Activated CD4-positive, alpha-beta T cell treated with anti-CD3 and anti-CD28 coated beads for 36 hours (primary cell): ENCODE data around the gene PRIMA1. TPM values are rescaled to one million over a fixed set of nuclear protein-coding genes. Genes with fewer than 3 reads are reported as not detected.

ENCODE experiments used
- ATAC-seq: fragments of 200-7000 bp; cut with Tn5 transposase; one replicate; pipeline ENCODE4 v1.10.0; 2021; ENCODE audit warnings: mild to moderate bottlenecking, moderate library complexity
- CTCF ChIA-PET: fragments of 350-600 bp; sonication (Branson Sonifier 250); formaldehyde crosslinking; loops from one replicate; lab custom pipeline; 2021; ENCODE audit warnings: antibody characterized with exemption; lab: Charles Lee
- POLR2A ChIA-PET: fragments of 350-600 bp; sonication (Branson Sonifier 250); formaldehyde crosslinking; loops from one replicate; lab custom pipeline; 2021; ENCODE audit warnings: antibody characterized with exemption, inconsistent platforms; lab: Charles Lee
- DNase-seq: peaks from one replicate; pipeline ENCODE4 v3.0.0-alpha.2; 2020
- H3K27ac Mint-ChIP-seq: one replicate; pipeline ENCODE4 v1.8.0; 2021; ENCODE audit warnings: mixed read lengths
- H3K27me3 Mint-ChIP-seq: one replicate; pipeline ENCODE4 v1.8.0; 2021; ENCODE audit warnings: mixed read lengths
- H3K36me3 Mint-ChIP-seq: one replicate; pipeline ENCODE4 v1.8.0; 2021; ENCODE audit warnings: low read depth, mixed read lengths
- H3K4me1 Mint-ChIP-seq: one replicate; pipeline ENCODE4 v1.8.0; 2021; ENCODE audit warnings: mixed read lengths
- H3K4me3 Mint-ChIP-seq: one replicate; pipeline ENCODE4 v1.8.0; 2021; ENCODE audit warnings: mild to moderate bottlenecking, moderate library complexity, mixed read lengths
- H3K9me3 Mint-ChIP-seq: one replicate; pipeline ENCODE4 v1.8.0; 2021; ENCODE audit warnings: low read depth, mixed read lengths
- intact Hi-C, 2 experiments: fragments of 100-400 bp; cut with DNase I in 1 of 2; cut with micrococcal nuclease in 1 of 2; formaldehyde crosslinking; loops; one replicate each; pipeline versions ENCODE4 v1.14.2 to v1.15.1; 2022 to 2024; cut with DNase I, micrococcal nuclease
- total RNA-seq, 2 experiments: library from RNA; stranded (reverse); gene quantifications; one replicate each; pipeline ENCODE4 v1.2.3, GENCODE V29; 2021

PRIMA1 gene
- total RNA-seq, 2 experiments from 2014 or later, result not detected

GRCh38 chr14:93705513-93706156 is 82.7 kb downstream of the PRIMA1 start:
- no peak overlapping the region for H3K27ac Mint-ChIP-seq
- no peaks in the 10 kb centered on the region for H3K36me3 Mint-ChIP-seq
- H3K4me1 Mint-ChIP-seq, result no peaks in the 10 kb centered on the region
- no peak for ATAC-seq
- no peak overlapping the region for H3K4me3 Mint-ChIP-seq
- CTCF ChIA-PET, result no interaction called here
- peaks cover 15% of the 10 kb centered on the region for H3K27me3 Mint-ChIP-seq
- intact Hi-C loops, result no loop called here
- no peak for DNase-seq
- POLR2A ChIA-PET, result no interaction called here
- H3K9me3 Mint-ChIP-seq, result peaks cover 5% of the 10 kb centered on the region

GRCh38 chr14:93703941-93704340 is 84.3 kb downstream of the PRIMA1 start:
- no peak overlapping the region for H3K27ac Mint-ChIP-seq
- no peak overlapping the region for H3K4me3 Mint-ChIP-seq
- DNase-seq, result no peak
- ChIA-PET CTCF (no interaction called here), POLR2A (no interaction called here)
- H3K36me3 Mint-ChIP-seq, result no peaks in the 10 kb centered on the region
- H3K27me3 Mint-ChIP-seq, result peaks cover 17% of the 10 kb centered on the region
- intact Hi-C loops, result no loop called here
- ATAC-seq, result no peak
- H3K9me3 Mint-ChIP-seq, result peaks cover 10% of the 10 kb centered on the region
- H3K4me1 Mint-ChIP-seq, result no peaks in the 10 kb centered on the region

GRCh38 chr14:93702946-93703345 is 85.3 kb downstream of the PRIMA1 start:
- no peak for ATAC-seq
- H3K4me3 Mint-ChIP-seq, result no peak overlapping the region
- H3K27me3 Mint-ChIP-seq, result peaks cover 17% of the 10 kb centered on the region
- peaks cover 12% of the 10 kb centered on the region for H3K9me3 Mint-ChIP-seq
- H3K27ac Mint-ChIP-seq, result no peak overlapping the region
- H3K4me1 Mint-ChIP-seq, result no peaks in the 10 kb centered on the region
- H3K36me3 Mint-ChIP-seq, result no peaks in the 10 kb centered on the region
- intact Hi-C loops, result no loop called here
- CTCF ChIA-PET, result interaction anchor here (0.7 to 1.3 kb wide), 2 partner anchors 22 to 31 kb away, joined by 3 to 4 read pairs; no protein-coding TSS in a partner anchor
- DNase-seq, result no peak
- POLR2A ChIA-PET, result no interaction called here

- intact Hi-C loops, result no loop called here
- Mint-ChIP-seq H3K9me3 (peaks cover 12% of the 10 kb centered on the region), H3K36me3 (no peaks in the 10 kb centered on the region), H3K27me3 (peaks cover 17% of the 10 kb centered on the region), H3K4me3 (no peak overlapping the region), H3K4me1 (no peaks in the 10 kb centered on the region), H3K27ac (no peak overlapping the region)
- ChIA-PET POLR2A (no interaction called here), CTCF (no interaction called here)
- DNase-seq (no peak), ATAC-seq (no peak)
These were observed 86.7 kb downstream of the PRIMA1 start for GRCh38 chr14:93701562-93701961.

GRCh38 chr14:93700928-93701327 is 87.4 kb downstream of the PRIMA1 start:
- no peak for ATAC-seq
- Mint-ChIP-seq H3K4me3 (no peak overlapping the region), H3K4me1 (no peaks in the 10 kb centered on the region), H3K27me3 (peaks cover 17% of the 10 kb centered on the region), H3K36me3 (no peaks in the 10 kb centered on the region), H3K27ac (no peak overlapping the region), H3K9me3 (peaks cover 12% of the 10 kb centered on the region)
- ChIA-PET POLR2A (no interaction called here), CTCF (interaction anchor here (0.7 kb wide), 1 partner anchor 37 kb away, joined by 3 read pairs; no protein-coding TSS in a partner anchor)
- DNase-seq, result no peak
- intact Hi-C loops, result no loop called here

- ChIA-PET CTCF (no interaction called here), POLR2A (no interaction called here)
- Mint-ChIP-seq H3K36me3 (no peaks in the 10 kb centered on the region), H3K27ac (no peak overlapping the region), H3K4me3 (no peak overlapping the region), H3K27me3 (peaks cover 12% of the 10 kb centered on the region), H3K9me3 (peaks cover 2% of the 10 kb centered on the region), H3K4me1 (no peaks in the 10 kb centered on the region)
- intact Hi-C loops, result no loop called here
- DNase-seq, result no peak
- ATAC-seq, result no peak
These were observed 94.4 kb downstream of the PRIMA1 start for GRCh38 chr14:93693914-93694313.

GRCh38 chr14:93691042-93691780 is 97.1 kb downstream of the PRIMA1 start:
- no peak for ATAC-seq

GRCh38 chr14:93690146-93690545 is 98.1 kb downstream of the PRIMA1 start:
- ATAC-seq (no peak), DNase-seq (no peak)
- POLR2A ChIA-PET, result no interaction called here
- no peaks in the 10 kb centered on the region for H3K4me1 Mint-ChIP-seq
- intact Hi-C loops, result no loop called here
- no peaks in the 10 kb centered on the region for H3K9me3 Mint-ChIP-seq
- H3K27me3 Mint-ChIP-seq, result peaks cover 33% of the 10 kb centered on the region
- H3K4me3 Mint-ChIP-seq, result no peak overlapping the region
- CTCF ChIA-PET, result no interaction called here
- H3K27ac Mint-ChIP-seq, result no peak overlapping the region
- no peaks in the 10 kb centered on the region for H3K36me3 Mint-ChIP-seq

More at GRCh38 chr14:93691042-93691780, 97.1 kb downstream of the PRIMA1 start:
- ChIA-PET CTCF (interaction anchor here (0.5 to 1.1 kb wide), 5 partner anchors 8 to 970 kb away, joined by 3 to 4 read pairs (median 3); no protein-coding TSS in a partner anchor), POLR2A (no interaction called here)
- no peak overlapping the region for H3K4me3 Mint-ChIP-seq
- no peak overlapping the region for H3K27ac Mint-ChIP-seq
- intact Hi-C loops, result no loop called here
- DNase-seq, result no peak
- H3K9me3 Mint-ChIP-seq, result no peaks in the 10 kb centered on the region
- H3K4me1 Mint-ChIP-seq, result no peaks in the 10 kb centered on the region
- no peaks in the 10 kb centered on the region for H3K36me3 Mint-ChIP-seq
- H3K27me3 Mint-ChIP-seq, result peaks cover 28% of the 10 kb centered on the region

- Mint-ChIP-seq H3K27me3 (peaks cover 30% of the 10 kb centered on the region), H3K9me3 (no peaks in the 10 kb centered on the region), H3K36me3 (no peaks in the 10 kb centered on the region), H3K27ac (no peak overlapping the region), H3K4me3 (no peak overlapping the region), H3K4me1 (no peaks in the 10 kb centered on the region)
- ChIA-PET CTCF (interaction anchor here (0.6 kb wide), 1 partner anchor 202 kb away, joined by 3 read pairs; no protein-coding TSS in a partner anchor), POLR2A (no interaction called here)
- ATAC-seq, result no peak
- intact Hi-C loops, result no loop called here
- no peak for DNase-seq
These were observed 99.5 kb downstream of the PRIMA1 start for GRCh38 chr14:93688820-93689219.

GRCh38 chr14:93688239-93688666 is 100.0 kb downstream of the PRIMA1 start:
- no peaks in the 10 kb centered on the region for H3K4me1 Mint-ChIP-seq
- ChIA-PET CTCF (no interaction called here), POLR2A (no interaction called here)
- DNase-seq (no peak), ATAC-seq (no peak)
- H3K9me3 Mint-ChIP-seq, result no peaks in the 10 kb centered on the region
- H3K36me3 Mint-ChIP-seq, result no peaks in the 10 kb centered on the region
- peaks cover 30% of the 10 kb centered on the region for H3K27me3 Mint-ChIP-seq
- no peak overlapping the region for H3K4me3 Mint-ChIP-seq
- intact Hi-C loops, result no loop called here
- no peak overlapping the region for H3K27ac Mint-ChIP-seq

- no peak overlapping the region for H3K4me3 Mint-ChIP-seq
- no peaks in the 10 kb centered on the region for H3K36me3 Mint-ChIP-seq
- POLR2A ChIA-PET, result no interaction called here
- DNase-seq (no peak), ATAC-seq (no peak)
- no peak overlapping the region for H3K27ac Mint-ChIP-seq
- H3K4me1 Mint-ChIP-seq, result no peaks in the 10 kb centered on the region
- CTCF ChIA-PET, result no interaction called here
- H3K27me3 Mint-ChIP-seq, result peaks cover 30% of the 10 kb centered on the region
- no peaks in the 10 kb centered on the region for H3K9me3 Mint-ChIP-seq
- intact Hi-C loops, result no loop called here
These were observed 102.0 kb downstream of the PRIMA1 start for GRCh38 chr14:93686268-93686667.
